ENCODE measurements around the gene FOXB1.

FOXB1 gene

GRCh38 chr15:59968314-59968713, 35.8 kb upstream of the FOXB1 start:
- TF ChIP-seq CTCF (IDR thresholded peaks at IDR 0.05; ENCODE audit: borderline replicate concordance, insufficient read depth, low read depth, low read length): no peak
- no peak overlapping the region for H3K4me3 ChIP-seq (ENCODE audit: low read depth, low read length)

GRCh38 chr15:59972241-59972640, 31.9 kb upstream of the FOXB1 start:
- TF ChIP-seq CTCF (IDR thresholded peaks at IDR 0.05; ENCODE audit: borderline replicate concordance, insufficient read depth, low read depth, low read length): no peak
- H3K4me3 ChIP-seq (ENCODE audit: low read depth, low read length): no peak overlapping the region

GRCh38 chr15:59976480-59977271, 27.4 kb upstream of the FOXB1 start:
- H3K4me3 ChIP-seq (ENCODE audit: low read depth, low read length): no peak overlapping the region
- no peak for TF ChIP-seq CTCF (IDR thresholded peaks at IDR 0.05; ENCODE audit: borderline replicate concordance, insufficient read depth, low read depth, low read length)

- TF ChIP-seq CTCF (IDR thresholded peaks at IDR 0.05; ENCODE audit: borderline replicate concordance, insufficient read depth, low read depth, low read length): no peak
- H3K4me3 ChIP-seq (ENCODE audit: low read depth, low read length): no peak overlapping the region
Observed at GRCh38 chr15:59991834-59992233, 12.3 kb upstream of the FOXB1 start.

GRCh38 chr15:59993041-59993750, 10.9 kb upstream of the FOXB1 start:
- TF ChIP-seq CTCF (IDR thresholded peaks at IDR 0.05; ENCODE audit: borderline replicate concordance, insufficient read depth, low read depth, low read length): no peak
- no peak overlapping the region for H3K4me3 ChIP-seq (ENCODE audit: low read depth, low read length)

- TF ChIP-seq CTCF (IDR thresholded peaks at IDR 0.05; ENCODE audit: borderline replicate concordance, insufficient read depth, low read depth, low read length): no peak
- no peak overlapping the region for H3K4me3 ChIP-seq (ENCODE audit: low read depth, low read length)
Observed at GRCh38 chr15:59993950-59994401, 10.1 kb upstream of the FOXB1 start.

GRCh38 chr15:59994526-59994887, 9.6 kb upstream of the FOXB1 start:
- H3K4me3 ChIP-seq (ENCODE audit: low read depth, low read length): no peak overlapping the region
- TF ChIP-seq CTCF (IDR thresholded peaks at IDR 0.05; ENCODE audit: borderline replicate concordance, insufficient read depth, low read depth, low read length): no peak
